ENCODE measurements around the gene CHGA.
A peak's percentile ranks its signal among the peaks of the same experiment; 100 is the strongest.

Gene CHGA

GRCh38 chr14:92930737-92931602 is 8.0 kb downstream of the CHGA start:
- DNase-seq (ENCODE audit: low read depth) = peak; percentile 11

DNA sequence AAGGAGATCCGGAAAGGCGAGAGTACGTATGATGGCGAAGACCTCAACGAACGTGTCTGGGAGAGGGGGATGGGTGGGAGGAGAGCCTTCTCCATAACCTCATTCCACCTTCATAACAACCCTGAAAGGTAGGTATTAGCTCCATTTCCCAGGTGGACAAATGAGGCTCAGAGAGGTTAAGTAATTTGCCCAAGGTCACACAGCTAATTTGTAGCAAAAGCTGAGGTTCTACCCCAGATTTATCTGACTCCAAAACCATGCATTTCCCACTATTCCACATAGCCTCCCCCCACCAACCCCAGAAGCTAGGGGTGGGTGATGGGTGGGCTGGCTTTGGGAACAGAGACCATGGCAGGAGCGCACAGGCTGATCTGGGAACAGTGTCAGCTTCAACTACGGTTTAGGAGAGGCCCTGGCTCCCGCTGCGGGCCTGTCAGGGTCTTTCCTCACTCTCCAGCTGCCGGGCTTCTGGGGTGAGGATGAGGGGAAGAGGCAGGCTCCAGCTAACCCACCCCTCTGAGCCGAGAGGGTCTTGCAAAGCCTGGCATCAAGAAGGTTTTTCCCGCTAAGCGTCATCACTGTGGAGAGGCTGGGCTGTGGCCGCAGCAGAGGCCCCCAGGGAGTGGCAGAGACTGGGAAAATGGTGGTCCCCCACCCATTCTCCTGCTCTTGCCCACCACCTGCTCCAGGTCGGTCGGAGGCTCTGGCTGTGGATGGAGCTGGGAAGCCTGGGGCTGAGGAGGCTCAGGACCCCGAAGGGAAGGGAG is 8.9 kb downstream of the CHGA start:
- no peak for DNase-seq (ENCODE audit: low read depth)

- no peak for DNase-seq (ENCODE audit: low read depth)
These were observed 9.8 kb downstream of the CHGA start for GRCh38 chr14:92932448-92933395.

GRCh38 chr14:92933481-92933880 is 10.5 kb downstream of the CHGA start:
- no peak for DNase-seq (ENCODE audit: low read depth)

DNA sequence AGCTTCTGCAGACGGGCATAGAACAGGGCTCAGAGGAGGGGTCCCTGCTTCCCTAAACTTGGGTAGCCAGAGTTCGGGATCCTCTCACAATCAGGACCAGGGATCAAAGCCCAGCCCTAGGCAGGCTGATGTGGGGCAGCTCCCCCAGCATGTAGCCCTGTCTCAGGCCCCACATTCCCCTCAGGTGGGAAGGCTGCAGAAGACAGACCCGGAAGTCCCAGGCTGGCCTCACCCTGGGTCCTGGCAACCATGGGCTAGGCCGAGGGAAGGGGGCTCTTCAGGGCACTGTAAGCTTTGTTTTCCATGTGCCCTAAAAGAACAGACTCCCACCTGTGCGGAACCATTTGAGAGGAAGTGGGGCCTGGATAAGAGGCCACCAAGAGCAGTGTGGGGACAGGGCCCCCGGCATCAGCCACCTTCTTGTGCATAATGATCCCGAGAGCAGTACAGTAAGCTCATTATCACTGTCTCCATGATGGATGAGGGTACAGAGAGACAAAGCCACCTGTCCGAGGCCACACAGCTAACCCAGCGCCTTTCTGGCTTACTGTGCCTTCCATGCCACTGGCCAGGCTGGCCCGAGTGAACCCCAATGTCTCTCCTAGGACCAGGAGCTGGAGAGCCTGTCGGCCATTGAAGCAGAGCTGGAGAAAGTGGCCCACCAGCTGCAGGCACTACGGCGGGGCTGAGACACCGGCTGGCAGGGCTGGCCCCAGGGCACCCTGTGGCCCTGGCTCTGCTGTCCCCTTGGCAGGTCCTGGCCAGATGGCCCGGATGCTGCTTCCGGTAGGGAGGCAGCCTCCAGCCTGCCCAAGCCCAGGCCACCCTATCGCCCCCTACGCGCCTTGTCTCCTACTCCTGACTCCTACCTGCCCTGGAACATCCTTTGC is 11.5 kb downstream of the CHGA start:
- DNase-seq (ENCODE audit: low read depth) = no peak

GRCh38 chr14:92935446-92935845 is 12.5 kb downstream of the CHGA start:
- no peak for DNase-seq (ENCODE audit: low read depth)

DNA sequence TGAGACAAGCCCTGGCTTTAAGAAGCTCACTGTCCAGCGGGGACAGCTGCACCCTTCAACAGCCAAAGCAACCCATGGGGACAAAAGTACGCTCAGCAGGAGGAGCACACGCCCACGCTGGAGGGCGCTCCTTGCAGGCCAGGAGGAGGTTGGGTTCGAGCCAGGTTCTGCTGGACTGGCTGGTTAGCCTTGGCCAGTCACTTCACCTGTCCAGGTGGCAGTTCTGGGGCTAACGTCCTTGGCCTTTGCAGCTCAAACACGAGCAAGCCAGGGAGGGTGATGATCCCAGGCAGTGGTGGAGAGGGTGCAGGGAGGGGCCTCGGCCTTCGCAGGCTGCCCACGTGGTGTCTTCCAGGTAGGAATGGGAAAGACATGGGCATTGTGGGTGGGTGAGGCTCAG is 13.1 kb downstream of the CHGA start:
- no peak for DNase-seq (ENCODE audit: low read depth)

DNA sequence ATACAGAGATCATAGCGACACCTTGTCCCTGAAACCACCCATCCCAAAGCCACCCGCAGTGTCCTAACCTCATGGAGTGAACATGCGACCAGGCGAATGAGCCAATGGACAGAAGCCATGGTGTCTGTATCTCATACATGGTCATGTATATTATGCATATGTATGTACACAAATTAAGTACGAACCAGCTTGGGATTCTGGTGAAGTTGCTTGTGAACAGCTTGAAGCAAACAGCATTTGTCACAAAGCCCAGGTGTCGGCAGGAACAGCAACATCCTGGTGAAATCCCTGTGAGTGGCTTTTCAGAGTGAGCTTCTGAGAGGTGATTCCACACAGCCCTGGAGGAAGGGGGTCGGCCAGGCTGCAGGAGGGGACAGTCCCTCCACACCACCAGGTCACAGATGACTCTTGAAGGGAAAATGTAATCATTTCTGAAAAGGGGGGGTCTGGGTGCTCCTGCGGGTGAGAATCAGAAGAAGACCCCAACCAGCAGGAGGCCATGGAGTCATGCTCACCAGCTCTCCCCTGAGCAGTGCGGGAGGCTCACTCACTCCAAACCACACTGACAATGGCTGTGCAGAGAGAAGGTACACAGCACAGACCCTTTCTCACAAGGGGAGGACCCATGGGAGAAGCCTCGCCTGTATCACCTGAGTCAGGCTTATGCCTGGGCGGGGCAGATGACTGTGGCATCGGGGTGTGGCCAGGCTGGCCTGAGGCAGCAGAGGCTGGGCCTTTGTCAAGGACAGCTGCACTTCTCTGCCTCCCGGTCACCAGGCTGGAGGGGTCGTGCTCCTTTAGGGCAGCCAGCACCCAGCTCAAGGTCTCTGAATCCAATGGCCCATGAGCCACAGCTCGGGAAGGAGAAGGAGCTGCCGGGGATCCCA is 14.3 kb downstream of the CHGA start:
- no peak for DNase-seq (ENCODE audit: low read depth)

DNA sequence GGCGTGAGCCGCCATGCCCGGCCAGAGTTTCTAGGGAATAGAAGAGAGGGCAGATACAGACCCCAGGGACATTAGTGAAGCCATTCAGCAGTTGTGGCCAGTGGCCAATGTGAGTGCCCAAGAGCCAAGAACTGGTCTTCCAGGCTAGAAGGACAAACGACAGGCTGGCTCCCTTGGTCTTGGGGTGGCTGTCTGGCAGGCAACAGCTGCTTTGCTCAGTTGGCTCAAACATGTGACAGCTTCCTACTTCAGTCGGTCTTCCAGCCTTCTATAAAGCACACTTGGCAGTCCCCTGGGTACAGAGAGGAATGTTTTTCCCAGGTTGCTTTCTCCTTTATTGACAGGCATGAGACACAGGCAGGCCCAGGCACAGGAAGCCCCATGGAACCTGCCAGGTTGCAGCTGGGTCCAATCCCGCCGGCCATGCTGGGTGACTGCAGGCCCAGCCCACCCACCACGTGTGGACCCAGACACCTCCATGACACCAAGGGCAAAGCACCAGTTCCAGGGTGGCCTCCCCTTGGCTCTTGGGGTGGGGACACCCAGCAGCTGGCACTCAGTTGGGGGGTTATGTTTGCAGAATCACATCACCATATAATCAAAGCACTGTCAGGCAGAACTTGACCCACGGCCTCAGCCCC is 15.4 kb downstream of the CHGA start:
- DNase-seq (ENCODE audit: low read depth) = no peak

DNA sequence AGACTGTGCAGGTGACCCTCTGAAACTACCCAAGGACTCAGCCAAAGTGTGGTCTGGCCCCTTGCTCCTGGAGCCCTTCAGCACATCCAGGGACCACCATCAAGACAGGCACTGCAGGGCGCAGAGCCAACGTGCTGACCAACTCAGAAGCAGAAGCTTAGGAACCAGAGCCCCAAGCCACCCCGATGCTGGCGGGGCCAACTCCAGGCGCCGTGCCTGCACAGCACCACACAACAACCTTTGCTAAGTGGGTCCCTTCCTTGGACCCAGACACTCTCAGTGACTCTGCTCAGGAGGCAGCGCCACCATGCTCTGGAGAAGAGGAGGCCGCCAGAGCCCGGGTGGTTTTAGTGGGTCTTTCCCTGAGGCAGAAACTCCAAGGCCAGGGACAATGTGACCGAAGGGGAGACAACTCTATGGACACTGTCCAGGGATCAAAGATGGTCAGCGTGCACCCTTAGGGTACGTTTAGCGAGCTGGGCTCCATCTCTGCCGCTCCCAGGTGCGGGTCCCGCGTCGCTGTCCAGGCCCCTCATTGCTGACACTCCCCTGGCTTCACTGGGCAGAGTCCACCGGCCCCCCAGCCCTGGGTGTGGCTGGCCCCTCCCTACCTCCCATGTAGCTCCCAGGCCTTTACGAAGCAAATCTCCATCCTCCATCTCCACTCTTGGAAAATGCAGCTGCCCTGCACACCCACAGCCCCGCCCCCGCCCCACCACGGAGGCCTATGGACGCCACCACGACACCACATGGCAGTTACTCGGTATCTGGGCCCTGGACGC is 16.1 kb downstream of the CHGA start:
- DNase-seq (ENCODE audit: low read depth) = no peak

DNA sequence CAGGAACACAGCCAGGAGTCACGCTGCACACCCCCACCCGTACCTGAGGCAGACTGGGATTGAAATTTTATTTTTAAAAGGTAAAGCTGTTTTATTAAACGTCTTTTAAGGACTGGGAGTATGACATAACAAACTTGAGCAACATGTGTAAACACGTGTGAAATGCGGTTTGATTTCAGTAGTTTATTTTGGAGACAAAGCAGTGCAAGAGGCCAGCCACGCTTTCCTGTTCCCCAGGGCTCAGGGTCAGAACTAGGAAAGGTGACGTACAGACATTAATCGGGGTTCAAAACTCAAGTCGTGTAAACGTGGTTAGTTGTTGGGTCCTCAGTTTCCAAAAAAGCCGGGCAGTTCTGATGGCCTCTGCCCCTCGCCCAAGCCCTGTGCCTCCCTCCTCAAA is 16.7 kb downstream of the CHGA start:
- DNase-seq (ENCODE audit: low read depth) = no peak

DNA sequence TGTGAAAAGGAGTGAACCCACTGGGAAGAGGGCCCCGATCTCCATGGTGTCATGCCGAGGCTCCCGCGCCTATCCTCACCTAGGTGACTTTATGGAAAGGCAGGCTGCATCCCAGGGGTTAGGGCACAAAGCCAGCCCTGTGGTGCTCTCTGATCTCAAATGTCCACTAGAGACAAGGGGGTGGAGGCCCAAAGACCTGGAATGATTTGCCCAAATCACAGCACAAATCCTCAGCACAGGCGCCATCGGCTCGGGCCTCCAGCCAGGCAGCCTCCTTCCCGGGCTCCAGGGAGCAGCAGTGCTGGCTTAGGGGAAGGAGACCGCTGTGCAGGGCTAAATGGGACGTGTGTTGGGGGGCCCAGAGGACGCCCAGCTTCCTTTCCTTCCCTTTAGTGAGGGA is 17.6 kb downstream of the CHGA start:
- DNase-seq (ENCODE audit: low read depth) = no peak

- DNase-seq (ENCODE audit: low read depth) = no peak
These were observed 18.6 kb downstream of the CHGA start for GRCh38 chr14:92941531-92941930.

GRCh38 chr14:92942136-92942535 is 19.2 kb downstream of the CHGA start:
- DNase-seq (ENCODE audit: low read depth) = no peak

GRCh38 chr14:92942576-92942975 is 19.6 kb downstream of the CHGA start:
- DNase-seq (ENCODE audit: low read depth) = no peak

- DNase-seq (ENCODE audit: low read depth) = no peak
These were observed 20.2 kb downstream of the CHGA start for GRCh38 chr14:92942976-92943710.

DNA sequence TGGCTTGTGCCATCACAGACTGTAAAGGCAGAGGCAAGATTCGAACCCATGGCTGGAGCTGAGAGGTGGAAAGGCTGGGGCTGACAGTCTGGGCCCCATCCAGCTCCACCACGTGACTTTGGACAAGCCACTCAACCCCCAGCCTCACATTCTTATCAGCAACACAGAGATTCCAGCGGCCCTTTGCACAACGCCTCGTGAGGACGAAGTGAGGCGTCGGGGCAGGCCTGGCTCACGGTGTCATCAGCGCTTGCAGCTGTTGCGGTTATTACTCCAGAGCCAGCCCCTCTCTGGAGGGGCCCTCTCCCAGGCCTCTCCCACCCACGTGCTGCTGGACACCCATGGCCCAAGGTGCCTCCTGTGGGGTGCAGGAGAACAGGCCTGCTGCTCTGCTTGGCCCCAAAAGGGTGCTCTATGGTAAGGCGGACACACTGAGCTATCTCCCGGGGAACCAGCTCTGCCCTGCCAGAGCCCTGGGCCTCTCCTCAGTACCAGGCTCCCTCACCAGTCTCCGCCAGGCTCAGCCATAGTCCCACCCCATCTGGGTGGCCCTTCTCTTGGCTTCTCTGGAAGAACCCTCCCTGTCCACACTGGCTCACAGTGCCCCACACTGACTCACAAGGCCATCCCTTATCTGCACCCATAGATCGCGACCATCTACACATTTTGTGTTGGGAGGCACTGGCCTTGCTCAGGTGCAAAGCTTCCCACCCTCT is 21.1 kb downstream of the CHGA start:
- no peak for DNase-seq (ENCODE audit: low read depth)

GRCh38 chr14:92944976-92945375 is 22.0 kb downstream of the CHGA start:
- no peak for DNase-seq (ENCODE audit: low read depth)
